ENCODE measurements around the gene FCAR.

DNA sequence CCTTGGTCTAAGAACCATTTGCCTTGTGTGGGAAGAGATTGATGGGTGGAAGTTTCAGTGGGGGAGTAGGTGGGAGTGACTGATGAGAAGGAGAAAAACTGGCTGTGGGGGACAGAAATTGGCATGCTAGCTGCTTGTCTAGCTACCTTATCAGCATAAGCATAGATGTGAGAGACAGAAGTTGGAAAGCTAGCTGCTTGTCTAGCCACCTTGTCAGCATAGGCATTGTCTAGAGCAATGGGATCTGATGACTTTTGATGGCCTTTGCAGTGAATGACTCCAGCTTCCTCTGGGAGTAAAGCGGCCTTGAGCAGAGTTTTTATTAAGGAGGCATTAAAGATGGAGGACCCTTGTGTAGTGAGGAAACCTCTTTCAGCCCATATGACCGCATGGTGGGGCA, 22.0 kb downstream of the FCAR start:
- TF ChIP-seq CTCF (IDR thresholded peaks at IDR 0.05) (no peak), POLR2A (IDR thresholded peaks at IDR 0.05) (no peak)
